OCI-LY3 (cell line): Measurements from ENCODE around the gene PRSS8.
A peak's percentile ranks its signal among the peaks of the same experiment; 100 is the strongest.

Experiments used
- H2AFZ ChIP-seq: fragments of 200-600, 300-600 bp; shearing (Covaris generic); 2 replicates; pipeline ENCODE4 v1.6.0; 2014; ENCODE audit warnings: antibody characterized with exemption, low read depth, low read length
- H3K27ac ChIP-seq: fragments of 200-600, 300-600 bp; sonication (generic); 2 replicates; pipeline ENCODE4 v1.5.1; 2014; ENCODE audit warnings: mild to moderate bottlenecking, low read length, moderate library complexity, mixed read lengths
- H3K27me3 ChIP-seq: fragments of 200-600, 300-600 bp; sonication (generic); 2 replicates; pipeline ENCODE4 v1.6.1; 2014; ENCODE audit warnings: low read depth, low read length, mixed read lengths
- H3K36me3 ChIP-seq: fragments of 200-600, 300-600 bp; sonication (generic); replicated peaks from 2 replicates; pipeline ENCODE3; 2014; ENCODE audit warnings: low read depth, low read length, mixed read lengths
- H3K4me1 ChIP-seq: fragments of 300-600, 200-600 bp; sonication (generic); 2 replicates; pipeline ENCODE4 v1.6.1; 2014; ENCODE audit warnings: low read length, mixed read lengths
- H3K4me2 ChIP-seq: fragments of 200-600, 300-600 bp; sonication (generic); 2 replicates; pipeline ENCODE4 v1.6.1; 2014; ENCODE audit warnings: low read length, mixed read lengths
- H3K4me3 ChIP-seq: fragments of 300-600, 200-600 bp; sonication (generic); 2 replicates; pipeline ENCODE4 v1.5.1; 2014; ENCODE audit warnings: antibody characterized with exemption, mild to moderate bottlenecking, low read length, moderate library complexity
- H3K79me2 ChIP-seq: fragments of 300-600, 200-600 bp; shearing (Covaris generic); 2 replicates; pipeline ENCODE4 v1.6.1; 2014; ENCODE audit warnings: mild to moderate bottlenecking, low read length, mixed read lengths
- H3K9ac ChIP-seq: fragments of 300-600, 200-600 bp; shearing (Covaris generic); 2 replicates; pipeline ENCODE4 v1.6.0; 2014; ENCODE audit warnings: mild to moderate bottlenecking, low read length, moderate library complexity
- H3K9me3 ChIP-seq: fragments of 200-600, 300-600 bp; shearing (Covaris generic); 2 replicates; pipeline ENCODE4 v1.6.1; 2014; ENCODE audit warnings: low read length, mixed read lengths; ENCODE audit not compliant: insufficient read depth
- H4K20me1 ChIP-seq: fragments of 200-600, 300-600 bp; sonication (generic); 2 replicates; pipeline ENCODE4 v1.6.1; 2016; ENCODE audit warnings: low read length, mixed read lengths; ENCODE audit not compliant: insufficient read depth
- EZH2phosphoT487 ChIP-seq: fragments of 200-600 bp; shearing (Covaris generic); IDR thresholded peaks from 2 replicates; pipeline ENCODE4 v1.6.1; 2018; ENCODE audit warnings: antibody characterized with exemption, mixed run types, low read depth
- TF ChIP-seq, protein P1 (sequence below): fragments of 200-600, 300-600 bp; sonication (generic); IDR thresholded peaks from 2 replicates; pipeline ENCODE4 v1.5.1; 2014; ENCODE audit warnings: antibody characterized with exemption, low read length, low read depth

The PRSS8 gene

DNA sequence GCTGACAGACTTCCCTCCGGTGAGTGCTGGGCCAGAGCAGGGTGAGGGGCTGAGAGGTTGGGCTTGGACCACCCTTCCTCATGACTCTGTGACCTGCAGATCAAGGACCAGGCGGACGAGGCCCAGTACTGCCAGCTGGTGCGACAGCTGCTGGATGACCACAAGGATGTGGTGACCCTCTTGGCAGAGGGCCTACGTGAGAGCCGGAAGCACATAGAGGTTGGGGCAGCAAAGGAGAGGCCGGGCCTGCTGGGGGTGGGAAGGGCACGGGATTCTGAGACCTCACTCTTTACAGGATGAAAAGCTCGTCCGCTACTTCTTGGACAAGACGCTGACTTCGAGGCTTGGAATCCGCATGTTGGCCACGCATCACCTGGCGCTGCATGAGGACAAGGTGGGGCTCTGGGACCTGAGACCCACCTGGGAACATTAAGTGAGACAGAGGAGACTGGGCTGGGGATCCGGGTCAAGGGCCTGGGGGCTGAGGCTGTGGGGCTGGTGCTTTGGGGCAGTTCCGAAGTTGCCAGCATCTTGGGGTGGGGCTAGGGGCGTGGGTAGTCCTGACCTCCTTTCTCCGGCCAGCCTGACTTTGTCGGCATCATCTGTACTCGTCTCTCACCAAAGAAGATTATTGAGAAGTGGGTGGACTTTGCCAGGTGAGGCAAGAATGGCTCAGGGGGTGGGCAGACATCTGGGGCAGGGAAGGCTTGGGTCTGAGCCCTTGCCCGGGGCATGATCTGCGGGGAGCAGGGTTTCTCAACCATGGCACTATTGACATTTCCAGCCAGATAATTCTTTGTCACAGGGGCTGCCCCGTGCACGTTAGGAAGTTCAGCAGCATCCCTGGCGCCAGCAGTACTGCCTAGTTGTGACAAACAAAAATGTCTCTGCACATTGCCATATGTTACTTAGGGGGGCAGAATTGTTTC lies 25.2 kb downstream of the PRSS8 start:
- Histone ChIP-seq H3K9me3 (no peaks in the 10 kb centered on the region), H2AFZ (no peak overlapping the region), H3K4me1 (peaks cover 19% of the 10 kb centered on the region), H3K27me3 (no peaks in the 10 kb centered on the region), H3K27ac (no peak overlapping the region), H4K20me1 (no peaks in the 10 kb centered on the region), H3K36me3 (peaks cover 32% of the 10 kb centered on the region), H3K4me2 (no peak overlapping the region), H3K9ac (no peak overlapping the region), H3K4me3 (no peak overlapping the region), H3K79me2 (peaks cover 10% of the 10 kb centered on the region; the same call in 1 of the 2 replicates)
- TF ChIP-seq, protein P1, sequence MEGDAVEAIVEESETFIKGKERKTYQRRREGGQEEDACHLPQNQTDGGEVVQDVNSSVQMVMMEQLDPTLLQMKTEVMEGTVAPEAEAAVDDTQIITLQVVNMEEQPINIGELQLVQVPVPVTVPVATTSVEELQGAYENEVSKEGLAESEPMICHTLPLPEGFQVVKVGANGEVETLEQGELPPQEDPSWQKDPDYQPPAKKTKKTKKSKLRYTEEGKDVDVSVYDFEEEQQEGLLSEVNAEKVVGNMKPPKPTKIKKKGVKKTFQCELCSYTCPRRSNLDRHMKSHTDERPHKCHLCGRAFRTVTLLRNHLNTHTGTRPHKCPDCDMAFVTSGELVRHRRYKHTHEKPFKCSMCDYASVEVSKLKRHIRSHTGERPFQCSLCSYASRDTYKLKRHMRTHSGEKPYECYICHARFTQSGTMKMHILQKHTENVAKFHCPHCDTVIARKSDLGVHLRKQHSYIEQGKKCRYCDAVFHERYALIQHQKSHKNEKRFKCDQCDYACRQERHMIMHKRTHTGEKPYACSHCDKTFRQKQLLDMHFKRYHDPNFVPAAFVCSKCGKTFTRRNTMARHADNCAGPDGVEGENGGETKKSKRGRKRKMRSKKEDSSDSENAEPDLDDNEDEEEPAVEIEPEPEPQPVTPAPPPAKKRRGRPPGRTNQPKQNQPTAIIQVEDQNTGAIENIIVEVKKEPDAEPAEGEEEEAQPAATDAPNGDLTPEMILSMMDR, result no peak
- no peak for TF ChIP-seq EZH2phosphoT487

DNA sequence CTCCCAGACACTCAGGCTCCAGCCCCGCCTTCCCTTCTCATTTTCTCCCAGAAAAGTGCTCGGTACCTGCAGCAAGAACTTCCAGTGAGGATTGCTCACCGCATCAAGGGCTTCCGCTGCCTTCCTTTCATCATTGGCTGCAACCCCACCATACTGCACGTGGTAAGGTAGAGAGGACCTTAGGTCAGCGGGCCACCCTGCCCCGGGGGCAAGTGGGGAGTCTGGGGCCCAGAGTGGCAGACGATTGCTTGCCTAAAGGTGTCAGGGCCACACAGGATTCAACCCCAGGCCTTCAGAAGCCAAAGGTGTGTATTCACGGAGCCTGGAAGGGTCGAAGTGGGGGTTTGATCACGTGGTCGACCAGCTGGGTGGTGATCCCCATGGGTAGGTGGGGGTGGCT lies 25.9 kb downstream of the PRSS8 start:
- TF ChIP-seq, protein P1, result no peak
- no peak for TF ChIP-seq EZH2phosphoT487
- H2AFZ ChIP-seq, result no peak overlapping the region
- H3K27me3 ChIP-seq, result no peaks in the 10 kb centered on the region
- no peaks in the 10 kb centered on the region for H3K9me3 ChIP-seq
- peaks cover 32% of the 10 kb centered on the region for H3K36me3 ChIP-seq
- H3K27ac ChIP-seq, result no peak overlapping the region
- H3K4me1 ChIP-seq, result peaks cover 19% of the 10 kb centered on the region
- H3K4me3 ChIP-seq, result no peak overlapping the region
- H3K9ac ChIP-seq, result no peak overlapping the region
- no peaks in the 10 kb centered on the region for H4K20me1 ChIP-seq
- no peak overlapping the region for H3K4me2 ChIP-seq
- peaks cover 10% of the 10 kb centered on the region; the same call in 1 of the 2 replicates for H3K79me2 ChIP-seq

DNA sequence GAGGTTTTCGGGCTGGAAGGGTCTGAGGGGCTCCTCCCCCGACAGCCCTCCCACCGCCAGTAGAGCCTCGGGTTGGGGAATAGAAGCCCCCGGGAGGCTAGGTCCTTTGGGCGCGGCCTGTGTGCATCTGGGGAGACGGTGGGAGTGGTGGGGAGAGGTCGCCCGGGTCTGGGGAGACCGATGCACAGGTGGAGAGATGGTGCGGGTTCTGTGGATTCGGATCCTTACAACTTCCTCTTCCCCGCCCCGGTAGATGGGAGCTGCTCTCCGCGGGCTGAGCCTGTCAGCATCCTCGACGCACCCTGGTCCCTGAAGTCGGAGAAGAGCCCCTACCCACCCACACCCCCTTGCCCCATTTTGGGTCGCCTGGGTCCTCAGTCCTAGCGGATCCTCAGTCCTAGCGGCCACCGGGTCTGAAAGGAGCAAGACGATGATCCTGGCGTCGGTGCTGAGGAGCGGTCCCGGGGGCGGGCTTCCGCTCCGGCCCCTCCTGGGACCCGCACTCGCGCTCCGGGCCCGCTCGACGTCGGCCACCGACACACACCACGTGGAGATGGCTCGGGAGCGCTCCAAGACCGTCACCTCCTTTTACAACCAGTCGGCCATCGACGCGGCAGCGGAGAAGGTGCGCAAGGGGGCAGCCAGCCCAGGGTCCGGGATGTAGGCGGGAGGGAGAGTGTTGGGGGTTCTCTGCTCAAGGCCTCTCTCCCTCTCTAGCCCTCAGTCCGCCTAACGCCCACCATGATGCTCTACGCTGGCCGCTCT lies 26.6 kb downstream of the PRSS8 start:
- Histone ChIP-seq H3K4me3 (peak overlapping the region; percentile 79), H4K20me1 (no peaks in the 10 kb centered on the region), H3K27me3 (no peaks in the 10 kb centered on the region), H3K27ac (0 out of 2 replicates have a peak overlapping the region, but pooled peaks have one; percentile 26), H2AFZ (no peak overlapping the region), H3K79me2 (peaks cover 10% of the 10 kb centered on the region; the same call in 1 of the 2 replicates), H3K36me3 (peaks cover 32% of the 10 kb centered on the region), H3K4me2 (peak overlapping the region; percentile 99), H3K9me3 (no peaks in the 10 kb centered on the region), H3K4me1 (peaks cover 18% of the 10 kb centered on the region), H3K9ac (peak overlapping the region; percentile 79)
- TF ChIP-seq, protein P1, result no peak
- TF ChIP-seq EZH2phosphoT487, result no peak
